K562 (cell line): Measurements from ENCODE around the gene TSPOAP1.
A peak's percentile ranks its signal among the peaks of the same experiment; 100 is the strongest.

ENCODE experiments used
- CHD4 ChIP-seq: fragments of 200-600 bp; sonication (generic); IDR thresholded peaks from 3 replicates; pipeline ENCODE4 v1.6.1; 2012; ENCODE audit warnings: low read depth, mild to moderate bottlenecking, mixed read lengths, low read length, inconsistent platforms; ENCODE audit not compliant: insufficient read depth, insufficient replicate concordance, poor library complexity, severe bottlenecking
- SIN3B ChIP-seq: fragments of 450-650 bp; IDR thresholded peaks from 2 replicates; pipeline ENCODE4 v1.6.1; 2017; ENCODE audit warnings: low read depth, mild to moderate bottlenecking, moderate library complexity
- TCF7 ChIP-seq: sonication (generic); IDR thresholded peaks from 2 replicates; pipeline ENCODE4 v1.6.1; 2016; ENCODE audit warnings: antibody characterized with exemption, borderline replicate concordance
- ZBTB7A ChIP-seq: IDR thresholded peaks from 2 replicates; pipeline ENCODE4 v1.6.1; 2011; ENCODE audit warnings: low read depth, mild to moderate bottlenecking, low read length, moderate library complexity, borderline replicate concordance; ENCODE audit not compliant: control insufficient read depth
- TF ChIP-seq, protein P1 (sequence below): fragments of 250-450 bp; sonication (Bioruptor Pico); IDR thresholded peaks from 2 replicates; pipeline ENCODE4 v1.8.0; 2021; ENCODE audit warnings: moderate library complexity, mild to moderate bottlenecking, inconsistent platforms
- TF ChIP-seq, protein P2 (sequence below), 3 experiments: IDR thresholded peaks in 2 of 3; conservative IDR thresholded peaks in 1 of 3; 2 replicates each; pipeline ENCODE4 v1.5.1; 2011 to 2012; ENCODE audit warnings: low read length in 3 of 3, mild to moderate bottlenecking in 3 of 3, control low read depth in 2 of 3, improper control_type of control experiment in 1 of 3, inconsistent platforms in 1 of 3, low read depth in 1 of 3, mixed read lengths in 1 of 3, moderate library complexity in 1 of 3; ENCODE audit not compliant: insufficient read depth in 2 of 3
- TF ChIP-seq, protein P3 (sequence below): fragments of 450-650 bp; conservative IDR thresholded peaks from 2 replicates; pipeline ENCODE4 v1.6.1; 2016; ENCODE audit warnings: missing genetic modification characterization, low read depth, mild to moderate bottlenecking, missing compliant biosample characterization, moderate library complexity
- TF ChIP-seq, protein P4 (sequence below), 3 experiments: fragments of 200-800 bp in 1 of 3; fragments of 250-450 bp in 1 of 3; fragments of 450-650 bp in 1 of 3; sonication (Bioruptor Pico) in 1 of 3; sonication (Bioruptor generic) in 1 of 3; formaldehyde crosslinking in 1 of 3; IDR thresholded peaks; 2 replicates each; pipeline versions ENCODE4 v1.6.1 to v1.8.0; 2016 to 2022; ENCODE audit warnings: mild to moderate bottlenecking in 2 of 3, missing genetic modification characterization in 2 of 3, missing compliant biosample characterization in 1 of 3, moderate library complexity in 1 of 3

DNA sequence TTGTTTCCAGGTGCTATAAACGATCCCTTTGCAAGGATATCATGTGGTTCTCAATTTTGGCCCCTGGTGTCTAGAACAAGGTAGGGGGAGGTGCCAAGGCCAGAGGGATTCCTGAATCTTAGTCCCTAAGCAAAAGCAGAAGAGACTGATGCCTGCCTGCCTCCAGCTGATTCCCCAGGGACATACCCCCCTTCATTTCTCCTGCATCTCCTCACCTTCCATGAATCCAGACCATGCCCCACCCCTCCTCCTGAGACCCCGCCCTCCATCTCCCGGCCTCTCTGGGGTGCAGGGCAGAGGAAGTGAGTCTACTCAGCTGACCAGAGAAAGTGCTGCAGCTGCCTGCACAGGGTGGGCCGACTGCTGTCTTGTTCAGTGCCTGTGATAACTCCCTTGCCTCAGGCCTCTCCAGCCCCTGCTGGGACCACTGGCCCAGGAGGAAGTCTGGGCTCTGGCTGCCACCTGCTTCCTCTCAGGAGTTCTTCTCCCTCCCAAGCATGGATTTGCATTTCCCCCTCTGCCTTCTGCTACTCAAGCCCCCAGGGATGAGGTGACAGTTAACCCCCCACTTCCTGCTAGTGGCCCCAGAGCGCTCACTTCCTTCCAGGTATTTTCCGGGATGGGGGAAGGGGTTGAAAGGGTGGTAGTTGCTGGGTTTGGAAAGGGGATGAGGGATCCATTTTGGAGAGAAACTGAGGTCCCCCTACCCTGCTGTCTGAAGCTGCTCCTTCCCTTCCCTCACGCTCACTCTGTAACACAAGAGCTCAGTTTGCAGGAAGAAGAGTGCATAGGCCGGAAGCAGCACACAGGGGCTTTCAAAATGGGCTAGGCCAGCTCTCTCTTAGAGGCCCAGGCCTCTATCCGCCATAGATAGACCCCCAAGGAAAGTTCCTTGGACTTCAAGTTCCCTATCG, 10.5 kb upstream of the TSPOAP1 start:
- TF ChIP-seq, protein P1, sequence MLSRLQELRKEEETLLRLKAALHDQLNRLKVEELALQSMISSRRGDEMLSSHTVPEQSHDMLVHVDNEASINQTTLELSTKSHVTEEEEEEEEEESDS (CRISPR knock-in tag), result no peak
- no peak for TF ChIP-seq CHD4
- no peak for TF ChIP-seq TCF7
- TF ChIP-seq, protein P2, sequence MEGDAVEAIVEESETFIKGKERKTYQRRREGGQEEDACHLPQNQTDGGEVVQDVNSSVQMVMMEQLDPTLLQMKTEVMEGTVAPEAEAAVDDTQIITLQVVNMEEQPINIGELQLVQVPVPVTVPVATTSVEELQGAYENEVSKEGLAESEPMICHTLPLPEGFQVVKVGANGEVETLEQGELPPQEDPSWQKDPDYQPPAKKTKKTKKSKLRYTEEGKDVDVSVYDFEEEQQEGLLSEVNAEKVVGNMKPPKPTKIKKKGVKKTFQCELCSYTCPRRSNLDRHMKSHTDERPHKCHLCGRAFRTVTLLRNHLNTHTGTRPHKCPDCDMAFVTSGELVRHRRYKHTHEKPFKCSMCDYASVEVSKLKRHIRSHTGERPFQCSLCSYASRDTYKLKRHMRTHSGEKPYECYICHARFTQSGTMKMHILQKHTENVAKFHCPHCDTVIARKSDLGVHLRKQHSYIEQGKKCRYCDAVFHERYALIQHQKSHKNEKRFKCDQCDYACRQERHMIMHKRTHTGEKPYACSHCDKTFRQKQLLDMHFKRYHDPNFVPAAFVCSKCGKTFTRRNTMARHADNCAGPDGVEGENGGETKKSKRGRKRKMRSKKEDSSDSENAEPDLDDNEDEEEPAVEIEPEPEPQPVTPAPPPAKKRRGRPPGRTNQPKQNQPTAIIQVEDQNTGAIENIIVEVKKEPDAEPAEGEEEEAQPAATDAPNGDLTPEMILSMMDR (IDR thresholded peaks at IDR 0.05 in 2 of 3, conservative IDR thresholded peaks at IDR 0.05 in 1 of 3; ENCODE audit: insufficient read depth in 2 of 3, low read depth in 1 of 3, low read length in 3 of 3), result no peak
- peak; percentile 94 for TF ChIP-seq ZBTB7A
- TF ChIP-seq, protein P3, sequence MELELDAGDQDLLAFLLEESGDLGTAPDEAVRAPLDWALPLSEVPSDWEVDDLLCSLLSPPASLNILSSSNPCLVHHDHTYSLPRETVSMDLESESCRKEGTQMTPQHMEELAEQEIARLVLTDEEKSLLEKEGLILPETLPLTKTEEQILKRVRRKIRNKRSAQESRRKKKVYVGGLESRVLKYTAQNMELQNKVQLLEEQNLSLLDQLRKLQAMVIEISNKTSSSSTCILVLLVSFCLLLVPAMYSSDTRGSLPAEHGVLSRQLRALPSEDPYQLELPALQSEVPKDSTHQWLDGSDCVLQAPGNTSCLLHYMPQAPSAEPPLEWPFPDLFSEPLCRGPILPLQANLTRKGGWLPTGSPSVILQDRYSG (tag), result no peak
- no peak for TF ChIP-seq SIN3B
- TF ChIP-seq, protein P4, sequence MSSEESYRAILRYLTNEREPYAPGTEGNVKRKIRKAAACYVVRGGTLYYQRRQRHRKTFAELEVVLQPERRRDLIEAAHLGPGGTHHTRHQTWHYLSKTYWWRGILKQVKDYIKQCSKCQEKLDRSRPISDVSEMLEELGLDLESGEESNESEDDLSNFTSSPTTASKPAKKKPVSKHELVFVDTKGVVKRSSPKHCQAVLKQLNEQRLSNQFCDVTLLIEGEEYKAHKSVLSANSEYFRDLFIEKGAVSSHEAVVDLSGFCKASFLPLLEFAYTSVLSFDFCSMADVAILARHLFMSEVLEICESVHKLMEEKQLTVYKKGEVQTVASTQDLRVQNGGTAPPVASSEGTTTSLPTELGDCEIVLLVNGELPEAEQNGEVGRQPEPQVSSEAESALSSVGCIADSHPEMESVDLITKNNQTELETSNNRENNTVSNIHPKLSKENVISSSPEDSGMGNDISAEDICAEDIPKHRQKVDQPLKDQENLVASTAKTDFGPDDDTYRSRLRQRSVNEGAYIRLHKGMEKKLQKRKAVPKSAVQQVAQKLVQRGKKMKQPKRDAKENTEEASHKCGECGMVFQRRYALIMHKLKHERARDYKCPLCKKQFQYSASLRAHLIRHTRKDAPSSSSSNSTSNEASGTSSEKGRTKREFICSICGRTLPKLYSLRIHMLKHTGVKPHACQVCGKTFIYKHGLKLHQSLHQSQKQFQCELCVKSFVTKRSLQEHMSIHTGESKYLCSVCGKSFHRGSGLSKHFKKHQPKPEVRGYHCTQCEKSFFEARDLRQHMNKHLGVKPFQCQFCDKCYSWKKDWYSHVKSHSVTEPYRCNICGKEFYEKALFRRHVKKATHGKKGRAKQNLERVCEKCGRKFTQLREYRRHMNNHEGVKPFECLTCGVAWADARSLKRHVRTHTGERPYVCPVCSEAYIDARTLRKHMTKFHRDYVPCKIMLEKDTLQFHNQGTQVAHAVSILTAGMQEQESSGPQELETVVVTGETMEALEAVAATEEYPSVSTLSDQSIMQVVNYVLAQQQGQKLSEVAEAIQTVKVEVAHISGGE (CRISPR knock-in tag; IDR thresholded peaks at IDR 0.05), result no peak
